T-helper 22 cell (primary cell): Measurements from ENCODE around the gene TLE4.

Experiments
- DNase-seq: peaks from one replicate; pipeline ENCODE4 v3.0.0-alpha.2; 2020; ENCODE audit warnings: low read depth

The TLE4 gene

DNA sequence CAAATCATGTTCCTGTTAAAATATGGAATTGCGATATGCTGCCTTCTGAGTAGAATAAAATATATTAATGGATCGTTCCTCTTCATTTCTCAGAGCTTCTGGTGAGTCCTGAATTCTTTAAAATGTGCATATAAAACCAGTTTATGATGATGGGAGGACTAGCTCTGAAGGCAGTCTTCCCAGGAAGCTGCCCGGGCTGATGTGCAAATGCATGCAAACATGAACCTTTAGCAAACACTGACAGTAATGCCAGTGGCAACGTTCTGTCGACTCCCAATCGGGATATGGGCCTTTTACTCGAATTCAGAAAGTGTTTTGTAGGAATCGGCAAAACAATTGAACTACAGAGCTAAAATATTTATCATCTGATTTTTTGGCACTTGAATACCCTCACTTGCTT, 93.6 kb downstream of the TLE4 start:
- DNase-seq = no peak

- no peak for DNase-seq
These were observed 94.2 kb downstream of the TLE4 start for GRCh38 chr9:79665931-79666330.

GRCh38 chr9:79667120-79667519, 95.4 kb downstream of the TLE4 start:
- no peak for DNase-seq

GRCh38 chr9:79667817-79668436, 96.2 kb downstream of the TLE4 start:
- no peak for DNase-seq

- DNase-seq = no peak
These were observed 97.2 kb downstream of the TLE4 start for GRCh38 chr9:79668956-79669355.

DNA sequence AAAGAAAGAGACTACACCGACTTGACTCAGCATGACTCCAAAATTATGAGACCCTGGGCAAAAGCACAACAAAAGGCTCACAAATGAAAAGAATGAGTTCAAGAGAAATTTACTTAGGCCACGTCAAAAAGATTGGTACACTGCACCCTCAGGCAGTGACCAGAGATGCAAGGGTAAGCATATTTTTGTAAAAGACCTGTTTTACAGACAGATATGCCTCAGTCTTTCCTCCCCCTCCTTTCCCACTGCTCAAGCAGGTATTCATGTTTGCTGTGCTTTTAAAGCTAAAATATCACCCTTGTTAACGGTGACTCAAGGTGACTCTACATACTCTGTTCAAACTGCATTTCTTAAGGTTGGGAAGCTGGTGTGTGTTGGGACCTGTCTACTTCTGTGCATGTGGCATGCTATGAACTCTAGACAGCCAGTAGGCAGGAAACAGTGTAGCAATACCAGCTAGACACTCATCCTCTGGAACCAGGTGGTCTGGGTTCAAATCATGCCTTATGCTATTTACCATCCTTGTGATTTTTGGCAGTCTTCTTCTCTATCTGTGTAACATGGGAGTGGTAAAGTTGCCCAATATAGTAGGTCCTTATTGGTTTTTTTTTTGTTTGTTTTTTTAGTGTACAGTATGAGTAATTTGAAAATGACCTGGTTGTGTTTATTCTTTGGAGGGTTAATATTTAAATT, 98.7 kb downstream of the TLE4 start:
- no peak for DNase-seq

- no peak for DNase-seq
These were observed 99.8 kb downstream of the TLE4 start for GRCh38 chr9:79671558-79671957.

DNA sequence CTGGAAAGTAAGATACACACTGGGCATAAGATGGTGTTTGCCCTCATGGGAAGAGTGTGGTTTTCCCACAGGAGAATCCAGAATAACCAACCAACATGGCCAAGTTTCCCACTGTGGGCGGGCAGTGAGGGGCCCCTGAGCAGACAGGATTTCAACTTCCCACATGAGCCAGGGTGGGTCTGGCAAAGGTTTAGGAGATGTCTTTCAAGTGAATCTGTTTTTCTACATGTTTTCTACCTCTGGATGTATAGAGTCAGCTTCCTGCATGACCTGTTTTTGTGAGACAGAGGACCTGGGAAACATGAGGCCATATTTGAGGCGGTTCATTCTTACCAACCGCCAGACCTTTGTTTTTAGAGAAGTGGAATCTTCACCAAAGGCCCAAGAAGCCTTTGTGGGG, 100.5 kb downstream of the TLE4 start:
- no peak for DNase-seq

DNA sequence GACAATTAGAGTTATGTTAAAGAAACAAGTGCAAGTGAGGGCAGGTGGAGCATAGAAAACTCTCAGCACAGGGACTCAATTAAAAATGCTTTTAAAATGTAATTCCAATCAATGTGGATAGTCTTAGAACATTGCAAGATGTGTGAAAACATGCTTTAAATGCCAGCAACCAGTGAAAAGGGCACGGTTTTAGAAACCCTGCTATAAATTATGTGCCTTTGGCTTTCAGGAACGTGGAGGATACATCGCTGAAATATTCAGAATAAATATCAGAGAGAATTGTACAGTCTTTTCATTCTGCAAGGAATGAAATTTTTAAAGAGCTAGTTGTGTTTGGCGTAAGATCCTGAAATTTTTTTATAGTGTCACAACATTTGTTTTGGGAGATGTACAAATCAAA, 101.1 kb downstream of the TLE4 start:
- no peak for DNase-seq

- DNase-seq = no peak
These were observed 101.8 kb downstream of the TLE4 start for GRCh38 chr9:79673614-79674013.

DNA sequence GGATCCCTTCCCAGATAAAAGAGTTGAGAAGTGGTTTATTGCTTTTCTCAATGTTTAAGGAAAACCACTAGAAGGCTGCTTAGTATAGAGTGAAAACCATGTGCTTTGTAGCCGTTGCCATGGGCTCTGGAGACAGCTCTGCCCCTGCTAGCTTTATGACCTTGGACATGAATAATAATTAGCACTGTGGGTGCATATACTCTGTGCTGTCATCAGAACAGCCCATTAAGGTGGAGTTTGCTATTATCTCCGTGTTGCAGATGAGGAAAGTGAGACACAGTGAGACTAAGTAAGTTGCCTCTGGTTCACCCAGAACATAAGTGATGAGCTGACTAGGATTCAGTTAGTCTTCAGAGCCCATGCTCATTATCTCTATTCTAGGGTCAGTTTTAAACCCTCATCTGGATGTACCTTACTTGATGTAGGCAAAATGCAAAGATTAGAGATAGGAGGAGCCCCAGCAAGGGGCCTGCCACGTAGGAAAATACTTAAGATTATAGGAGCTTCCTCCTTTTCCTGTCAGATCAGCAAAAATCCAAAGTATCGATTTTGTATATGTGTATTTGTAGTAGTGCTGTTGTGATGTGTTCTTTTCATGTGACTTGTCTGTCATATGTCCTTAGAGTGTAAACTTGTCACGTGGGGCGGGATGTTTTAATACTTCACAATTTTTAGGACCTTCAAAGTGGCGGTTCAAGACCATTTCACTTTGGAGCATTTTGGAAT, 102.5 kb downstream of the TLE4 start:
- no peak for DNase-seq

GRCh38 chr9:79681576-79681975, 109.8 kb downstream of the TLE4 start:
- DNase-seq = no peak

DNA sequence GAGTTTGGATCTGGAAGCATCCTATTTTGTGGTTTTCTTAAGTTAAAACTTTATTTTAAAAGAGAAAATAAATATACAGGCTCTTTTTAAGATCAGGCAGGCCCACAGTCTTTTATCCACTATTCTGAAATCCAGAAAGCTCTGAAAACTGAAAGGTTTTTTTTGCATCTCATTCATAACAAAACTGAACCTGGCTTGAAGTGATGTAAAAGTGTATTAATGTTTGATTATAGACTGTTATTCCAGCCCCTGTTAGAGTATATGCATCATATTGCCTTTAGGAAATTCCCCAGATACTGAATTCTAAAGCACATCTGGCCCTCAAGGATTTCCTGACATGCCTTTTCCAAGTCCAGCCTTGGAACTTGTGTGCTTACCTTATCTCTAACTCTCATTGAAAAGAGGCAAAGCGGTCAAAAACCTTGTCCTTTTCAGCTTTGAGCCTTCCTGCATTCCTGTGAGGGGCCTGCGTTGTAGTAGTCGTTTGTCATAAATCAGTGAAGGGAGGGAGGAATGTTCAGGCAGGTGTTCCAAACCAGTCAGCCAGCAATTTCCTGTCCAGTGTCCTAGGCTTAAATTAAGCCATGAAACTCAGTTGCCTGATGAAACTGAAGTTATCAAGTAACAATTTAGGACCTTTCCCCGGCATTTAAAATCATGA, 110.4 kb downstream of the TLE4 start:
- DNase-seq = no peak

DNA sequence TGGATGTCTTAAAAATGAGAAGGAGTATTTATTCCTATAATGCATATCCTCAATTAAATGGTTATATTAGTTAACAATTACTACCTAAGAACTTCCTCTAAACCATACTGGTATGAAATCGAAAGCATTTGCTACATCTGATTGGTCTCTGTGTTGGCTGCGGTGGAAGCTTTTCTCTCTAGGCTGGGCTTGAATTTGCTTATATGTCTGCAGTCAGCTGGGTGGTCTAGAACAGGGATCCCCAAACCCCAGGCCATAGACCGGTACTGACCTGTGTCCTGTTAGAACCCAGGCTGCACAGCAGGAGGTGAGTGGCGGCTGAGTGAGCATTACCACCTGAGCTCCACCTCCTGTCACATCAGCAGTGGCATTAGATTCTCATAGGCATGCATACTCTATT, 112.3 kb downstream of the TLE4 start:
- DNase-seq = no peak

DNA sequence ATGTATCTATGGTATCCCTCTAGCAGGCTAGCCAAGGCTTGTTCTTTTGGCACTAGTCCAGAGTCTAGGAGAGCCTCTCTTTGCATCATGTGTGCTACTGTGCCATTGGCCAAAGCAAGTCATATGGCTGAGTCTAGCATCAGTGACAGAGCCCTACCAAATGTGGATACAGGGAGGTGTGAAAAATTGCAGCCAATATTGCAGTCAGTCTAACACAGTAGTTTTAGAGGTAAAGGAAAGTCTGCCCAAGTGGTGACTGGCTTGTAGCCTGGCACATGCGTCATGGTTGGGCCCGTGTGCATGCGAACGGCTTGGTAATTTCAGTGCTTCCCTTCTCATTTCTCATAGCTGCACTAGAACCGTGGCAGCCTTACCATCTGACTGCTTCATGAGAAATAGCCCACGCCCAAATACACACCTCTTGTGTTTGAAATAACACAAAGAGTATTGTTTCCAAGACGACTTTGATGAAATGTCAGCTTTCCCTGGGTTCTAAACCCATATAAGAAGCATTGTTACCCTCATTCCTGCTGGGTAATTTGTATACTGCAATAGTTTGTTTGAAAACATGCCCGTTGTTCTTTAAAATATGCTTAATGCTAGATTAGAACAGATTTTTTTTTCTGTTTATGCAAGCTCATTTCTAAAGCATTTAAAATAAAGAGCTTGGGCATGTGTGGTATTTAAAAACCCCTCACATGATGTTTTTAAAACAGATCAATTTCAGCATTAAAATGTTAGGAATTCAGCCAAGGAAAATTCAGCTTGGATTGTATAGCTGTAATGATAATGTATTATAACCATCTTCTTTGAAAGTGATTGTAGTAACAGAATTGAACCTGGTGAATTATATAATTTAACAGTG, 113.2 kb downstream of the TLE4 start:
- DNase-seq = no peak

DNA sequence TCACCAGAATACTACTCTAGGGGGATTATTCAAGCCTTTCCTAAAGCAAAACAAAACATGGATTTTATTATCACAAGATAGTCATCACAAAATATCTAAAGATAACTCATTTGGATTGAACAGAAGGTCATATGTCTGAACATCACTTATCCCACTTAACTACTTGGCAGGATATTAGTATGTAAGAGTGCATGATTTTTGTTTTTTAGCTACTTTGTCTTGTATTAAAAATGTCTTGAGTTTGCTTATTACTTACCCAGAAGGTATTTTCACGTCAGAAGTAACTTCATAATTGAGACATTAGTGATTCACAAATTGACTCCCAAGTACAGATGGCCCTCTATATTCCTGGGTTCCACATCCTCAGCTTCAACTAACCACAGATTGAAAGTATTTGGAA, 113.8 kb downstream of the TLE4 start:
- DNase-seq = no peak

DNA sequence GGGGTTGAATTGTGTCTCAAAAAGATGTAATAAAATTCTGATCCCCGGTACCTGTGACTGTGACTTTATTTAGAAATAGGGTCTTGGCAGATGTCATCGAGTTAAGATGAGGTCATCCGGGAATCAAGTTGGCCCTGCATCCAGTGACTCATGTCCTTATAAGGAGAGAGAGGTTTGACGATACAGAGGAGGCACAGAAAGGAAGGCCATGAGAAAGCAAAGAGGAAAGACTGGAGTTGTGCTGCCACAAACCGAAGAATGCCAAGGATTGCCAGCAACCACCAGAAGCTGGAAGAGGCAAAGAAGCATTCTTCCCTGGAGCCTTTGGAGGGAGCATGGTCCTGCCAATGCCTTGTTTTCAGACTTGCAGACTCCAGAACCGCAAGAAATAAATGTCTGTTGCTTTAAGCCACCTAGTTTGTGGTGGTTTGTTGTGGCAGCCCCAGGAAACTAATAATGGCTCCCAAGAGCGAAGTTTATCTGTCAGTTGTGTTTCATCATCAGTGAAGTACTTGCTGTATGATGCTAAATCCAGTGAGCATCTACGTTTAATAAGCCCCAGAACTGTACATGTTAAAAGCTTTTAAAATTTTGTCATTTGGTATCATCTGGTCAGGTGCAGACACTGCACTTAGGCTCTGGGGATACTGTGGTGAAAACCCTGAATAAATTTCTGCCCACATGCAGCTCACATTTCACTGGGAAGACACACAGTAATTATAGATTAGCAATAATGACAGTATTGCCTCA, 114.8 kb downstream of the TLE4 start:
- DNase-seq = no peak

GRCh38 chr9:79687131-79687447, 115.3 kb downstream of the TLE4 start:
- DNase-seq = no peak

- no peak for DNase-seq
These were observed 116.6 kb downstream of the TLE4 start for GRCh38 chr9:79688363-79688762.

DNA sequence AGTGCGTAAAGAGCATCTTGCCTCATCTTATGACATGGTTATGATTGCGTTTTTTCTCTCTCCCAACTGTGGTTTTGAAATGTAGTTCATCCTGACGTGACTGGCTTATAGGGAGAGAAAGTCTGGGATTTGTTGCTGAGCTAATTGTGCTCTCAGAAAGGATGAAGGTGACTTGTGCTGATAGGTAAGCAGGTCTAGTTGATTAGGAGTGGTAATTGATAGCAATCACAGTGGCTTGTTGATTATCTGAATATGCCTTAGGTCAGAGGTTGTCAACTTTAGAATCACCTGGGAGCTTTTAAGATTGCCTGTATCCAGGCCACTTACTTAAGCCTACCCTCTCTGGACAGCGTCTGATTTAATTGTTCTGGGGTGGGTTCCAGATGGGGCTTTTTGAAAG, 117.8 kb downstream of the TLE4 start:
- no peak for DNase-seq

DNA sequence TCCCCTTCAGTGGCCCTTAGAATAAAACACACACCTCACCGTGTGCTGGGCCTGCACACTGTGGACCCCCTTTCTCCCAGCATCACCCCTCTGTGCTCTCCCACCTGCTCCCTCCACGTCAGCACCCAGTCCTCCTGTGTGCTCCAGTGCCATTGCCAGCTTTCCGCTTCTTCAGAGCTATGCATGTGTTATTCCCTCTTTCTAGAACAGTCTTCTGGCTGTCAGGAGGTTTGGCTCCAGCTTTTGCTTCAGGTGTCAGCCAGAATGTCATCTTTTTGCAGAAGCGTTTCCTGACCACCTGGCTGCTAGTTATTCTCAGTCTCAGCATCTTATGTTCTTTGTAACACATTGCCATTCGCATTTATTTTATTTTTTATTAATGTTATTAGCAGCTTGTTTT, 119.7 kb downstream of the TLE4 start:
- no peak for DNase-seq
